ENCODE data around the gene ADISSP.

Gene ADISSP

GRCh38 chr20:3800878-3801260, 33.3 kb upstream of the ADISSP start:
- H3K36me3 ChIP-seq (ENCODE audit: insufficient read depth, low read length): peaks cover 59% of the 10 kb centered on the region
- no peaks in the 10 kb centered on the region for H3K9me2 ChIP-seq (ENCODE audit: low read depth, low read length)
- H3K27ac ChIP-seq (ENCODE audit: low read depth, low read length, poor library complexity, severe bottlenecking): peak overlapping the region; percentile 95
- no peak overlapping the region for H2AFZ ChIP-seq (ENCODE audit: low read length)
- peaks cover 35% of the 10 kb centered on the region for H3K4me1 ChIP-seq (ENCODE audit: insufficient read depth, low read length, severe bottlenecking)
- 0 out of 2 replicates have a peak, but pooled peaks cover 6% of the 10 kb centered on the region for H3K79me2 ChIP-seq (ENCODE audit: insufficient read depth, low read length)
- no peaks in the 10 kb centered on the region for H3F3A ChIP-seq (ENCODE audit: insufficient read depth, low read length)
- no peak overlapping the region for H3K4me3 ChIP-seq (ENCODE audit: low read depth, low read length, poor library complexity, severe bottlenecking)
- H3K4me2 ChIP-seq (ENCODE audit: low read length): no peak overlapping the region
- H4K20me1 ChIP-seq (ENCODE audit: insufficient read depth, low read length): no peaks in the 10 kb centered on the region
- no peak overlapping the region for H3K9ac ChIP-seq (ENCODE audit: low read length)
- no peaks in the 10 kb centered on the region for H3K9me3 ChIP-seq (ENCODE audit: low read length)
- TF ChIP-seq CTCF (IDR thresholded peaks at IDR 0.05; ENCODE audit: low read length): no peak
- TF ChIP-seq EZH2 (IDR thresholded peaks at IDR 0.05; ENCODE audit: borderline replicate concordance, low read length): no peak
- no peaks in the 10 kb centered on the region for H3K27me3 ChIP-seq (ENCODE audit: insufficient read depth, low read length)

- no peaks in the 10 kb centered on the region for H3K27me3 ChIP-seq (ENCODE audit: insufficient read depth, low read length)
- H3K79me2 ChIP-seq (ENCODE audit: insufficient read depth, low read length): 0 out of 2 replicates have a peak, but pooled peaks cover 6% of the 10 kb centered on the region
- H3K4me1 ChIP-seq (ENCODE audit: insufficient read depth, low read length, severe bottlenecking): peaks cover 36% of the 10 kb centered on the region
- peak overlapping the region; percentile 95 for H3K27ac ChIP-seq (ENCODE audit: low read depth, low read length, poor library complexity, severe bottlenecking)
- H3K4me3 ChIP-seq (ENCODE audit: low read depth, low read length, poor library complexity, severe bottlenecking): peak overlapping the region; percentile 23
- peak overlapping the region; percentile 95 for H3K4me2 ChIP-seq (ENCODE audit: low read length)
- H3K9ac ChIP-seq (ENCODE audit: low read length): peak overlapping the region; percentile 19; the same call in 1 of the 2 replicates
- no peaks in the 10 kb centered on the region for H3K9me2 ChIP-seq (ENCODE audit: low read depth, low read length)
- no peaks in the 10 kb centered on the region for H3K9me3 ChIP-seq (ENCODE audit: low read length)
- no peak overlapping the region for H2AFZ ChIP-seq (ENCODE audit: low read length)
- H4K20me1 ChIP-seq (ENCODE audit: insufficient read depth, low read length): no peaks in the 10 kb centered on the region
- no peak for TF ChIP-seq CTCF (IDR thresholded peaks at IDR 0.05; ENCODE audit: low read length)
- no peak for TF ChIP-seq EZH2 (IDR thresholded peaks at IDR 0.05; ENCODE audit: borderline replicate concordance, low read length)
- peaks cover 54% of the 10 kb centered on the region for H3K36me3 ChIP-seq (ENCODE audit: insufficient read depth, low read length)
- H3F3A ChIP-seq (ENCODE audit: insufficient read depth, low read length): no peaks in the 10 kb centered on the region
Measured at GRCh38 chr20:3800256-3800877, 32.8 kb upstream of the ADISSP start.

GRCh38 chr20:3798908-3799248, 31.3 kb upstream of the ADISSP start:
- no peak for TF ChIP-seq EZH2 (IDR thresholded peaks at IDR 0.05; ENCODE audit: borderline replicate concordance, low read length)
- no peak for TF ChIP-seq CTCF (IDR thresholded peaks at IDR 0.05; ENCODE audit: low read length)
- peak overlapping the region; percentile 96 for H3K9ac ChIP-seq (ENCODE audit: low read length)
- H2AFZ ChIP-seq (ENCODE audit: low read length): no peak overlapping the region
- H4K20me1 ChIP-seq (ENCODE audit: insufficient read depth, low read length): no peaks in the 10 kb centered on the region
- peaks cover 40% of the 10 kb centered on the region for H3K36me3 ChIP-seq (ENCODE audit: insufficient read depth, low read length)
- H3K9me2 ChIP-seq (ENCODE audit: low read depth, low read length): no peaks in the 10 kb centered on the region
- peak overlapping the region; percentile 95 for H3K4me2 ChIP-seq (ENCODE audit: low read length)
- H3K9me3 ChIP-seq (ENCODE audit: low read length): no peaks in the 10 kb centered on the region
- H3K4me1 ChIP-seq (ENCODE audit: insufficient read depth, low read length, severe bottlenecking): peaks cover 44% of the 10 kb centered on the region
- H3K4me3 ChIP-seq (ENCODE audit: low read depth, low read length, poor library complexity, severe bottlenecking): peak overlapping the region; percentile 86
- no peaks in the 10 kb centered on the region for H3K27me3 ChIP-seq (ENCODE audit: insufficient read depth, low read length)
- H3K27ac ChIP-seq (ENCODE audit: low read depth, low read length, poor library complexity, severe bottlenecking): peak overlapping the region; percentile 95
- H3K79me2 ChIP-seq (ENCODE audit: insufficient read depth, low read length): 0 out of 2 replicates have a peak, but pooled peaks cover 6% of the 10 kb centered on the region
- H3F3A ChIP-seq (ENCODE audit: insufficient read depth, low read length): no peaks in the 10 kb centered on the region

Data from OCI-LY1 (cell line).